DND-41 (cell line): ENCODE measurements around the gene ZBED1.
"Not testable (repeated sequence)": the region's sequence is repeated elsewhere in the genome, so short reads cannot be mapped to it uniquely, and the experiment has no call there.

Experiments
- ATAC-seq: fragments of 200-7000 bp; cut with Tn5 transposase; 3 replicates; pipeline ENCODE4 v1.9.1; 2021; ENCODE audit warnings: low read depth; ENCODE audit not compliant: insufficient read depth
- DNase-seq: peaks from one replicate; pipeline ENCODE4 v3.0.0-alpha.2; 2020
- H2AFZ ChIP-seq: 2 replicates; pipeline ENCODE4 v1.6.0; 2012; ENCODE audit warnings: low read depth, low read length
- H3K27ac ChIP-seq: 2 replicates; pipeline ENCODE4 v1.5.1; 2012; ENCODE audit warnings: low read length, inconsistent platforms
- H3K27me3 ChIP-seq: fragments of 200-600 bp; sonication (generic); 2 replicates; pipeline ENCODE4 v1.6.0; 2012; ENCODE audit warnings: low read length, mild to moderate bottlenecking, inconsistent platforms; ENCODE audit not compliant: insufficient read depth, poor library complexity
- H3K36me3 ChIP-seq: 2 replicates; pipeline ENCODE4 v1.5.1; 2012; ENCODE audit warnings: low read length, inconsistent platforms; ENCODE audit not compliant: insufficient read depth
- H3K4me1 ChIP-seq: 2 replicates; pipeline ENCODE4 v1.5.1; 2012; ENCODE audit warnings: mild to moderate bottlenecking, low read length; ENCODE audit not compliant: insufficient read depth
- H3K4me2 ChIP-seq: 2 replicates; pipeline ENCODE4 v1.6.0; 2012; ENCODE audit warnings: mild to moderate bottlenecking, moderate library complexity, low read length, inconsistent platforms; ENCODE audit not compliant: insufficient read depth
- H3K4me3 ChIP-seq, 2 experiments: fragments of 200-600 bp in 1 of 2; shearing (Covaris generic) in 1 of 2; 2 replicates each; pipeline ENCODE4 v1.5.1; 2012 to 2016; ENCODE audit warnings: inconsistent platforms in 2 of 2, low read length in 2 of 2, mild to moderate bottlenecking in 2 of 2, low read depth in 1 of 2, moderate library complexity in 1 of 2
- H3K79me2 ChIP-seq: 2 replicates; pipeline ENCODE4 v1.6.0; 2012; ENCODE audit warnings: low read length, inconsistent platforms; ENCODE audit not compliant: insufficient read depth
- H3K9ac ChIP-seq: 2 replicates; pipeline ENCODE4 v1.6.0; 2012; ENCODE audit warnings: low read depth, mild to moderate bottlenecking, inconsistent platforms, low read length, moderate library complexity
- H3K9me3 ChIP-seq: 2 replicates; pipeline ENCODE4 v1.5.1; 2012; ENCODE audit warnings: low read length, moderate library complexity, mild to moderate bottlenecking, inconsistent platforms; ENCODE audit not compliant: insufficient read depth, severe bottlenecking
- H4K20me1 ChIP-seq: 2 replicates; pipeline ENCODE4 v1.6.0; 2012; ENCODE audit warnings: low read length; ENCODE audit not compliant: insufficient read depth
- CTCF ChIP-seq: IDR thresholded peaks from 2 replicates; pipeline ENCODE4 v1.5.1; 2012; ENCODE audit warnings: borderline replicate concordance, low read length, moderate library complexity, mild to moderate bottlenecking; ENCODE audit not compliant: poor library complexity, severe bottlenecking; ENCODE audit errors: extremely low read depth
- EZH2 ChIP-seq: IDR thresholded peaks from 3 replicates; pipeline ENCODE4 v1.6.1; 2012; ENCODE audit warnings: borderline replicate concordance, low read depth, mild to moderate bottlenecking, moderate library complexity, low read length, inconsistent platforms; ENCODE audit not compliant: severe bottlenecking

Gene ZBED1

GRCh38 chrX:2462074-2462473 lies 38.7 kb downstream of the ZBED1 start:
- peaks cover 35% of the 10 kb centered on the region; the same call in 1 of the 2 replicates for H4K20me1 ChIP-seq
- H3K9ac ChIP-seq = no peak overlapping the region
- H3K4me1 ChIP-seq = no peaks in the 10 kb centered on the region
- DNase-seq (no peak), ATAC-seq (no peak)
- no peaks in the 10 kb centered on the region for H3K36me3 ChIP-seq
- H2AFZ ChIP-seq = no peak overlapping the region
- no peak overlapping the region for H3K27ac ChIP-seq
- H3K4me2 ChIP-seq = no peak overlapping the region
- peaks cover 35% of the 10 kb centered on the region for H3K79me2 ChIP-seq
- H3K27me3 ChIP-seq = no peaks in the 10 kb centered on the region
- H3K4me3 ChIP-seq = no peak overlapping the region
- no peaks in the 10 kb centered on the region for H3K9me3 ChIP-seq
- TF ChIP-seq CTCF (no peak), EZH2 (no peak)

- H3K9ac ChIP-seq = no peak overlapping the region
- no peaks in the 10 kb centered on the region for H3K9me3 ChIP-seq
- no peak overlapping the region for H3K27ac ChIP-seq
- TF ChIP-seq CTCF = no peak
- no peak for TF ChIP-seq EZH2
- H3K4me1 ChIP-seq = no peaks in the 10 kb centered on the region
- H2AFZ ChIP-seq = no peak overlapping the region
- H3K27me3 ChIP-seq = no peaks in the 10 kb centered on the region
- H3K4me2 ChIP-seq = no peak overlapping the region
- DNase-seq (no peak), ATAC-seq (no peak)
- peaks cover 38% of the 10 kb centered on the region; the same call in 1 of the 2 replicates for H4K20me1 ChIP-seq
- H3K79me2 ChIP-seq = peaks cover 37% of the 10 kb centered on the region
- no peaks in the 10 kb centered on the region for H3K36me3 ChIP-seq
- H3K4me3 ChIP-seq = no peak overlapping the region
These were observed 39.1 kb downstream of the ZBED1 start for GRCh38 chrX:2461711-2462016.

- ATAC-seq, H3K9ac ChIP-seq, H3K36me3 ChIP-seq, H3K9me3 ChIP-seq, H3K4me3 ChIP-seq, DNase-seq, H3K4me2 ChIP-seq, H3K4me1 ChIP-seq, H3K27ac ChIP-seq, H2AFZ ChIP-seq, H3K27me3 ChIP-seq: not testable (repeated sequence)
- H3K79me2 ChIP-seq = peaks cover 32% of the 10 kb centered on the region
- H4K20me1 ChIP-seq = peaks cover 38% of the 10 kb centered on the region; the same call in 1 of the 2 replicates
These were observed 39.7 kb downstream of the ZBED1 start for GRCh38 chrX:2460821-2461710.

GRCh38 chrX:2460048-2460447 lies 40.7 kb downstream of the ZBED1 start:
- not testable (repeated sequence) for H3K36me3 ChIP-seq, ATAC-seq, H3K4me1 ChIP-seq, DNase-seq, H3K4me3 ChIP-seq, H3K9ac ChIP-seq, H3K27me3 ChIP-seq, H2AFZ ChIP-seq, H3K27ac ChIP-seq, H3K9me3 ChIP-seq, H3K4me2 ChIP-seq
- peaks cover 39% of the 10 kb centered on the region; the same call in 1 of the 2 replicates for H4K20me1 ChIP-seq
- peaks cover 32% of the 10 kb centered on the region for H3K79me2 ChIP-seq
